HEK293T (cell line): Measurements from ENCODE around the gene MYO1B.

Experiments used
- ARNT ChIP-seq: fragments of 450-650 bp; IDR thresholded peaks from 2 replicates; pipeline ENCODE4 v1.6.1; 2017; ENCODE audit warnings: mild to moderate bottlenecking
- BHLHE40 ChIP-seq: fragments of 450-650 bp; IDR thresholded peaks from 2 replicates; pipeline ENCODE4 v1.6.1; 2016; ENCODE audit warnings: mild to moderate bottlenecking, moderate library complexity, borderline replicate concordance
- CTBP1 ChIP-seq: fragments of 450-650 bp; IDR thresholded peaks from 2 replicates; pipeline ENCODE4 v1.6.1; 2016; ENCODE audit warnings: borderline replicate concordance
- FOXM1 ChIP-seq: fragments of 450-650 bp; IDR thresholded peaks from 2 replicates; pipeline ENCODE4 v1.6.1; 2017; ENCODE audit warnings: mild to moderate bottlenecking, borderline replicate concordance
- SP1 ChIP-seq: fragments of 450-650 bp; IDR thresholded peaks from 2 replicates; pipeline ENCODE4 v1.6.1; 2017

DNA sequence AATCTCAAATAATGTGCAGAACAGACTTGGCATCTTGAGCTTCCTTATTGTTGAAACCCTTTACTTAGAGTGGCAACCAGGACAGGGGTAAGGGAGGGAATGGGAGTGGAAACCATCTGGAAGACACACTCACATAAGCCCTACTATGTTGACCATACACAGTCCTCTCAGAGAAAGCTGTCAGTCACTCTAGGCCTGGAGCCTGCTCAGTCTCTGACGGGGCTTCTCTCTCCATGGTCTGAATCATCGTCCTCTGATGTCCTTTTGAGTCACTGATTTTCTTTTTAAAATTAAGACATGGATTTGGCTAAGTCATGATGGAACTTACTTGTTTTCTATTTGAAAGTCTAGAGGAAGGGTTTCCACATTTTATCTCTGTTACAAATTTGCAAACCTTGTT lies 74.0 kb downstream of the MYO1B start:
- TF ChIP-seq ARNT (no peak), BHLHE40 (no peak), CTBP1 (no peak), FOXM1 (no peak), SP1 (no peak)
